ENCODE results near the gene CYB5R3. TPM values are rescaled to one million over a fixed set of nuclear protein-coding genes. Genes with fewer than 3 reads are reported as not detected.

Gene CYB5R3
- total RNA-seq, 2 experiments from 2014 or later: 62.7 to 64.3 TPM

Other genes starting within 250 kb of the CYB5R3 start
- gene NFAM1, start 217.0 kb downstream of the CYB5R3 start, total RNA-seq: under 1 TPM in 1 of 2 experiments, not detected in 1; 0.08 TPM
- 100 to 1,000 TPM; 184 to 193 TPM for gene RRP7A, start 129.6 kb downstream of the CYB5R3 start, total RNA-seq
- gene SERHL2, start 95.4 kb downstream of the CYB5R3 start, total RNA-seq: 1 to 10 TPM; 2.1 to 2.3 TPM
- 10 to 100 TPM; 71.7 to 72.0 TPM for gene POLDIP3, start 34.5 kb downstream of the CYB5R3 start, total RNA-seq
- under 1 TPM; 0.37 to 0.56 TPM for gene ATP5MGL, start 8.8 kb downstream of the CYB5R3 start, total RNA-seq
- under 1 TPM in 1 of 2 experiments, not detected in 1; 0.08 TPM for gene A4GALT, start 71.5 kb upstream of the CYB5R3 start, total RNA-seq
- gene ARFGAP3, start 207.9 kb upstream of the CYB5R3 start, total RNA-seq: 10 to 100 TPM; 27.2 to 29.1 TPM

Measured in activated naive CD8-positive, alpha-beta T cell treated with anti-CD3 and anti-CD28 coated beads for 36 hours (primary cell).